Prostate gland (tissue), 2 donors: ENCODE results near the gene ALDH4A1.

Experiments used
- CTCF ChIP-seq, 4 experiments: fragments of 200-600 bp in 2 of 4; fragments of 450-650 bp in 2 of 4; sonication (generic) in 2 of 4; IDR thresholded peaks; 1 replicate in 3 of 4; 2 replicates in 1 of 4; pipeline ENCODE4 v1.5.1; 2016 to 2019; ENCODE audit warnings: antibody characterized with exemption in 4 of 4, mild to moderate bottlenecking in 2 of 4, moderate library complexity in 2 of 4
- POLR2A ChIP-seq: fragments of 450-650 bp; IDR thresholded peaks from one replicate; pipeline ENCODE4 v1.6.1; 2016; ENCODE audit warnings: antibody characterized with exemption, mild to moderate bottlenecking
- POLR2AphosphoS5 ChIP-seq: sonication (generic); formaldehyde crosslinking; IDR thresholded peaks from one replicate; pipeline ENCODE4 v1.6.1; 2017; ENCODE audit warnings: antibody characterized with exemption

GRCh38 chr1:18948913-18949685, 46.7 kb upstream of the ALDH4A1 start:
- TF ChIP-seq POLR2A (no peak), CTCF (IDR thresholded peaks at IDR 0.05) (peak in 2 of 4 experiments; percentile 5 to 28), POLR2AphosphoS5 (no peak)
